Activated CD8-positive, alpha-beta memory T cell treated with anti-CD3 and anti-CD28 coated beads, Interleukin-2, amount 50 U/mL, for 1 hour (primary cell): ENCODE data around the gene PCGF3.

Source experiments
- DNase-seq: peaks from one replicate; pipeline ENCODE4 v3.0.0-alpha.2; 2020; ENCODE audit errors: extremely low read depth

The PCGF3 gene

GRCh38 chr4:784401-785331 is 79.0 kb downstream of the PCGF3 start:
- DNase-seq = no peak

DNA sequence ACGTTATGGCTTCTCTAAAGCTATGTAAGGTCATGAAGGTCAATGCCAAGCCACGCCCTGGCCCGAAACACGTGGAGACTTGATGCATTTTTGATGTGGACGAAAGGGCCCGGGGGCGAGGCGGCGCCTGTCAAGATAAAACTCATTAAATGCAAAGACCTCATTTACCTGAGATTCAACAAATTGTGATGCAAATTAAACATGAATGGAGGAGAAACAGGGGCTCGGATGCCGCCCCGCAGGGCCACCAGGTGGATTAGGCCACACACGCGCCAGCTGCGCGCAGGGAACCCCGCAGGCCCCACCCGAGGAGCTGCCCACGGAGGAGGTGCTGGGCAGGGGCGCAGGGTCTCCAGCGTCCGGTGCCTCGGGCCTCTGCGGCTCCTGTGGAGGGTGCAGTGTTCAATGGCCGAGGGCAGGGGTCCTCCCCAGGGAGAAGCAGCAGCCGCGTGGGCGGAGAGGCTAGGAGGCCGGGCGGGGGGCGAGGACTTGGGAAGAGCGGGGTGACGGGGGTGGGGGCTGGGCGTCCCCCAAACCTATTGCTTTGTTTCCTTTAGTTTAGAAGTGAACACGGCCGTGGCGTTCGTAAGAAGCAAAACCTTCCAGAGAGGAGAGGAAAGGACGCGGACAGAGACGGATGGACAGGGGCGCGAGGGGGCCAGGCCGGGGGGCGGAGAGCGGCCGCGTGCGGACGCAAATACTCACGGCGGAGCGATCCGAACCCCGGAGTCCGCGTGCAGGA is 79.9 kb downstream of the PCGF3 start:
- no peak for DNase-seq

- DNase-seq = no peak
Observed at GRCh38 chr4:786074-786741, 80.6 kb downstream of the PCGF3 start.

DNA sequence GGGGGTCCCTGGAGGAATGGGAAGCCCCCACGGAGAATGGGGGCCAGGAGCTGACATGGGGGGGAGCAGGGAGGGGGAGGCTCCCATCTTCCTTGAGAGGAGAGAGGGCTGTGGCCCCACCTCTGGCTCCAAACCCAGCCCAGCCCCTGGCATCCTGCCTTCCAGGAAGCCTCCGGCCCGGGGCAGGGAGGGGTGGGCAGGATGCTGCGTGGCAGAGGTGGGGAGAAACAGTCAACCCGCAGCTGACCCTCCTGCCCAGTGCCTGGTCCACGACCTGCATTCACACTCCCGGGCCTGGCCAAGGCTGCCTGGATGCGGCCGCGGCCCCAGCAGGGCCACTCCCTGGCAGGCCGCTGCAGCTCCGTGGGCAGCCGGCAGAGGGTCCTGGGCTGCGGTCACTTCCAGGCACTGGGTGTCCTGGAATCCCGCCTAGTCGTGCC is 81.2 kb downstream of the PCGF3 start:
- no peak for DNase-seq

DNA sequence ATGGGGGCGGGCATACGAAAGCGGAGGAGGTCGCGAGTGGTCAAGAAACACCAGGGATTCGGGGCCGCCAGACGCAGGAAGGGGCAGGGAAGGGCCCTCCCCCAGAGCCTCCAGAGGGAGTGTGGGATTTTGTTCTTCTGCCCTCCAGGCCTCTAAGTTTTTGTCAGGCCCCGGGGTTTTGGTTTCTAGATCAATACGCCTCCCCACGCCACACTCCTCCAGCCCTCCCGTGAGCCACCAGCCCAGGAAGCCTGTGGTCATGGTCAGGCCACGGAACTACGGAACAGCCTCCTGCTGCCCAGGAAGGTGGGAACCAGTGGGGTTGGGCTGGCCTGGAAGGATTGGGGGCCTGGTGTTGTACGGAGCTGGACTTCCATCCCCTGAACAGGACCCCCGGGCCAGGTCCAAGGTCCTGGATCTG is 81.9 kb downstream of the PCGF3 start:
- no peak for DNase-seq

- DNase-seq = no peak
Observed at GRCh38 chr4:788006-788635, 82.5 kb downstream of the PCGF3 start.

GRCh38 chr4:788636-789297 is 83.1 kb downstream of the PCGF3 start:
- no peak for DNase-seq

DNA sequence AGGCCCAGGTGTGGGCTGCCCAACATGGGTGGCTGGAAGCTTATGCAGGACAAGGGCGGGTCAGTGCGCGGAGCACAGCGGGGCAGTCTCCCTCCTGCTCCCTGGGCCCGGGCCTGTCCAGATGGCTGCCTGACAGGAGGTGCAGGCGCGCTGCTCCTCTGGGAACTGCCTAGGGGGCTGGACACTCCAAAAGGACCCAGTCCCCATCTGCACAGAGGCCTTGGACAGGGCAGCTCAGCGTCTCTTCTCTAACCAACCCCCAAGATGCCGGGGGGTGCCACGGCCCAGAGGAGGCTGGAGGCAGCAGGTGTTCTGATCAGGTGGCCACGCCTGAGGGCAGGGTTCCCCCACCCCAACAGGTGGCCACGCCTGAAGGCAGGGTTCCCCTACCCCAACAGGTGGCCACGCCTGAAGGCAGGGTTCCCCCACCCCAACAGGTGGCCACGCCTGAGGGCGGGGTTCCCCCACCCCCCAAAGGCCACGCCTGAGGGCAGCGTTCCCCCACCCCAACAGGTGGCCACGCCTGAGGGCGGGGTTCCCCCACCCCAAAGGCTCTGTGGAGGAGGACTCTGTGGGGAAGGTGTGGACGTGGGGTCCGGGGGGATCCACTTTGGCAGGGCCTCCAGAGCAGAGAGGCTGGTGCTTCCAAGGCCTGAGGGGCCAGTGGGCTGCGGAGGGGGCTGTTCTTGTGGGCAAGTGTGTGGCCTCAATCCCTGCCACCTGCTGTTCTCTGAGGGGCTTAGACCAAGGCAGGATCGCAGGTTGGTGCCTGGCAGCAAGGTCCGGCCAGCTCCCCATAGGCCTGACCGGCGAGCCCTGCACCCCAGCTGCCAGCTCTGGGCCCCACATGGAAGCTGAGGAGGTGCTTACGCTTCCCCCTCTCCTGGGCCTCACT is 84.2 kb downstream of the PCGF3 start:
- DNase-seq = no peak

DNA sequence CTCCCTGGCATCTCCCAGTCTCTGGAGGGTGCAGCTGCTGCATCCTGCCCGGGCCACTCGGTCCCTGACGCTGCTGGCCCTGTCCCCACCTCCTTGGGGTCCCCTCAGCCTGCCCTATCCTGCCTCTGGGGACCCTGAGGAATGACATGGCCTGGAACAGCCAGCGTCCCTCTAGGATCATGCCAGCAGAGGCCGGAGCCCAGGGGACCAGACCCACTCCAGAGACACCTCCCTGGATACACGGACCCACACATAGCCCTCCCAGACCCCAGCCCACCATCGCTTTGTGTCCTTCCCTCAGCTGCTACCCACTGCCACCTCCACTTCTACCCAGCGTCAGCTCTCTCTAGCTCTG is 84.8 kb downstream of the PCGF3 start:
- DNase-seq = no peak

DNA sequence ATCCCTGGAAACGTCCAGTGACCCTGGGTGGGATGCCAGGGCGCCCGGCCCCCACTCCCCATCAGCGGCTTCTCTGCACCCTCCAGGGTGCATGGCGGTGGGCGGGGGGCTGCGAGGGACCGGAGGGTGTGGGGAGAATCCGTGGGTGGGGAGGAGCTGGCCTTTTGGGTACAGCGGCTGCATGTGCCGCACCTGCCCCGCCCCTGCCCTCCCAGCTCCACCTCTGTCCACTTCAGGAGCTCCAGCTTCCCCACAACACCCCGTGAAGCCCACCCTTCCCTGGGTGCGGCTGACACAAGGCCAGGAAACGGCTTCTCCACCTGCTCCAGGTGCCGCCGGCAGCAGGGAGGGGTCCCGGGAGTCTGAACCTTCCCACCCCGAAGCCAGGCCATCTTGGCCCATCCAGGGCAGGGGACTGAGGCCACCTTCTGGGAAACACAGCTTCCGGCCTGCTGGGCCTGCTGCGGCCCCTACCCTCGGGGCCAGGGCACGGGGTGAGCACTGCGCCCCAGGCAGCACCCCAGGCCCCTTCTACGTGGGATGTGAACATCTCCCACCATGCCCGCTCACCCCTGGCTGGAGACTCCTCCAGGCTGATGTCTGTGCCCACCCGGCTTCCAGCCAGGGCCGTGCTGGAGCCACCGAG is 85.7 kb downstream of the PCGF3 start:
- no peak for DNase-seq

GRCh38 chr4:791898-792625 is 86.4 kb downstream of the PCGF3 start:
- DNase-seq = no peak

DNA sequence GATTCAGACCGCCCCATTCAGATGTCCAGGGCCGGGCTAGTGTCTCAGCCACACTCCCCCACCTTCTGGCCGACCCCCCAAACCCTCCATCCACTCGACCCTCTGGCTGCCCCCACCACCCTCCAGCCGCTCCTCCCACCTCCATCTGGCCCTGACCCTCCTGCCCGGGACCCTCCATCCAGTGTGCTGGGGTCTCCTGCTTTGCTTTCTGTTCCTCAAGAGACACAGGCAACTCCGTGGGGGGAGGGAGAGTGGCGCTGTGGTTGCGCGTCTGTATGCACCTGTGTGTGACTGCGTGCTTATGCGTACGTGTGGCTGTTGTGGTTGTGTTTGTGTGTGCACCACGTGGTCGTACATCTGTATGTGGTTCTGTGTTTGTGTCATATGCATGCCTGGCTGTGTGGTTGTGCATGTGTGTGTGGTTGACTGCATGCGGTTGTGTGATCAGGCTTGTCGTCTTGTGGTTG is 87.0 kb downstream of the PCGF3 start:
- DNase-seq = no peak

GRCh38 chr4:793093-793861 is 87.6 kb downstream of the PCGF3 start:
- DNase-seq = no peak

GRCh38 chr4:793941-794621 is 88.4 kb downstream of the PCGF3 start:
- DNase-seq = no peak

- DNase-seq = no peak
Observed at GRCh38 chr4:794900-795725, 89.5 kb downstream of the PCGF3 start.

GRCh38 chr4:795726-796119 is 90.1 kb downstream of the PCGF3 start:
- no peak for DNase-seq

GRCh38 chr4:796206-796605 is 90.6 kb downstream of the PCGF3 start:
- DNase-seq = no peak
